Parathyroid adenoma (tissue), 2 donors: ENCODE data around the gene B3GNT9.

Experiments used
- H2AFZ ChIP-seq: fragments of 300-600 bp; sonication (generic); one replicate; pipeline ENCODE4 v1.7.0; 2017; ENCODE audit warnings: antibody characterized with exemption, mild to moderate bottlenecking
- H3K27ac ChIP-seq: fragments of 300-600 bp; sonication (generic); one replicate; pipeline ENCODE4 v1.7.0; 2017
- H3K27me3 ChIP-seq: fragments of 300-600 bp; sonication (generic); one replicate; pipeline ENCODE4 v1.7.0; 2017; ENCODE audit warnings: low read length; ENCODE audit not compliant: control insufficient read depth, insufficient read depth
- H3K36me3 ChIP-seq: fragments of 300-600 bp; sonication (generic); one replicate; pipeline ENCODE4 v1.7.0; 2017; ENCODE audit warnings: low read length; ENCODE audit not compliant: control insufficient read depth, insufficient read depth
- H3K4me1 ChIP-seq: fragments of 300-600 bp; sonication (generic); one replicate; pipeline ENCODE4 v1.7.0; 2017; ENCODE audit warnings: control low read depth
- H3K4me2 ChIP-seq: fragments of 300-600 bp; sonication (generic); one replicate; pipeline ENCODE4 v1.7.0; 2017; ENCODE audit warnings: low read length
- H3K4me3 ChIP-seq: fragments of 300-600 bp; sonication (generic); one replicate; pipeline ENCODE4 v1.7.0; 2017; ENCODE audit warnings: low read depth, low read length
- H3K79me2 ChIP-seq: fragments of 300-600 bp; sonication (generic); one replicate; pipeline ENCODE4 v1.7.0; 2017; ENCODE audit warnings: control low read depth
- H3K9ac ChIP-seq: fragments of 300-600 bp; sonication (generic); one replicate; pipeline ENCODE4 v1.7.0; 2017; ENCODE audit warnings: mild to moderate bottlenecking
- H3K9me3 ChIP-seq: fragments of 300-600 bp; sonication (generic); one replicate; pipeline ENCODE4 v1.7.0; 2017; ENCODE audit warnings: low read length; ENCODE audit not compliant: control insufficient read depth
- CTCF ChIP-seq: fragments of 300-600 bp; sonication (generic); IDR thresholded peaks from one replicate; pipeline ENCODE4 v1.7.0; 2017; ENCODE audit warnings: antibody characterized with exemption, mild to moderate bottlenecking
- donor health status: primary hyperparathyroidism.

Gene B3GNT9

GRCh38 chr16:67156143-67156844 is 5.5 kb upstream of the B3GNT9 start:
- no peak for TF ChIP-seq CTCF
- Histone ChIP-seq H3K9ac (no peak overlapping the region), H3K4me1 (peaks cover 6% of the 10 kb centered on the region)

DNA sequence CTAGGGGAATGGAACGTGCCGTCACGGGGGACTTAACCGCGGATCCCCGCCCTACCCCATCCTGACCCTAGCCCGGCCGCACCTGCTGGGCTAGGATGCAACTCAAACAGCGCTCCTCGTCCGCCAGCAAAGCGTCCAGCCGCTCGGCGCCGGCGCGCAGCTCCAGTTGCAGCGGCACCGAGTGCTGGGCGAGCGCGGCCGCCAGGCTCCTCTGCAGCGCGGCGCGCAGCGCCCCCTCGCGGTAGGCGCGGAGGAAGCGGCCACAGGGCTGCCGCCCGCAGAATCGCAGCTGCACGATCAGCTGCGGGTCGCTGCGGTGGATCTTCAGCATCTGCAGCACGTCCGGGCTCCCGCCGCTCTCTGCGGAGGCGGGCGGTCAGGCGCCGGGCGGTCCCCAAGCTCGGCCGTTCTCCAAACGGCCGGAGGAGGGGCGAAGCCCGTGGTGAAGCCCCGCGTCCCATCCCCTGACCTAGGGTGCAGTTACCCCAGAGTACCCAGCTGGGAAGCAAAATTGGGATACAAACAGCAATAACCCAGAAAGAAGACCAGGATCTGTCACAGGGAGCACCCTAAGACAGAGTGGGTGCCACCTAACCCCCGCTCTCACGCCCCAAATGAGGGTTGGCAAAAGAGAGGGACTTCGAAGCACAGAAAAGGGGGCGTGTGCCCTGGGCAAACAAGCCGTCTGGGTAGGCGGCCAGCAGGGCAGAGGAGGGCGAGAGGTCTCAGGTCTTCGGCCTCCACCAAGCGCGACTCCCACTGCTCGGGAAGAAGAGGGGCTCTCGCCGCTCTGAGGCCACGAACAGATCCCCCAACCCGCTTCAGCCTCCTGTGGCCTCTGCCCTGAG is 4.7 kb upstream of the B3GNT9 start:
- no peaks in the 10 kb centered on the region for H3K9me3 ChIP-seq
- H2AFZ ChIP-seq: peak overlapping the region; percentile 64
- no peaks in the 10 kb centered on the region for H3K79me2 ChIP-seq
- H3K27me3 ChIP-seq: no peaks in the 10 kb centered on the region
- H3K4me3 ChIP-seq: no peak overlapping the region
- H3K4me2 ChIP-seq: peak overlapping the region; percentile 69
- no peaks in the 10 kb centered on the region for H3K36me3 ChIP-seq
- no peak overlapping the region for H3K9ac ChIP-seq
- TF ChIP-seq CTCF: peak; percentile 97
- H3K4me1 ChIP-seq: peaks cover 8% of the 10 kb centered on the region
- H3K27ac ChIP-seq: no peak overlapping the region

More at GRCh38 chr16:67156143-67156844, 5.5 kb upstream of the B3GNT9 start:
- no peaks in the 10 kb centered on the region for H3K36me3 ChIP-seq
- H3K79me2 ChIP-seq: no peaks in the 10 kb centered on the region
- no peak overlapping the region for H2AFZ ChIP-seq
- H3K27me3 ChIP-seq: no peaks in the 10 kb centered on the region
- H3K4me2 ChIP-seq: no peak overlapping the region
- H3K27ac ChIP-seq: no peak overlapping the region
- no peaks in the 10 kb centered on the region for H3K9me3 ChIP-seq
- no peak overlapping the region for H3K4me3 ChIP-seq

DNA sequence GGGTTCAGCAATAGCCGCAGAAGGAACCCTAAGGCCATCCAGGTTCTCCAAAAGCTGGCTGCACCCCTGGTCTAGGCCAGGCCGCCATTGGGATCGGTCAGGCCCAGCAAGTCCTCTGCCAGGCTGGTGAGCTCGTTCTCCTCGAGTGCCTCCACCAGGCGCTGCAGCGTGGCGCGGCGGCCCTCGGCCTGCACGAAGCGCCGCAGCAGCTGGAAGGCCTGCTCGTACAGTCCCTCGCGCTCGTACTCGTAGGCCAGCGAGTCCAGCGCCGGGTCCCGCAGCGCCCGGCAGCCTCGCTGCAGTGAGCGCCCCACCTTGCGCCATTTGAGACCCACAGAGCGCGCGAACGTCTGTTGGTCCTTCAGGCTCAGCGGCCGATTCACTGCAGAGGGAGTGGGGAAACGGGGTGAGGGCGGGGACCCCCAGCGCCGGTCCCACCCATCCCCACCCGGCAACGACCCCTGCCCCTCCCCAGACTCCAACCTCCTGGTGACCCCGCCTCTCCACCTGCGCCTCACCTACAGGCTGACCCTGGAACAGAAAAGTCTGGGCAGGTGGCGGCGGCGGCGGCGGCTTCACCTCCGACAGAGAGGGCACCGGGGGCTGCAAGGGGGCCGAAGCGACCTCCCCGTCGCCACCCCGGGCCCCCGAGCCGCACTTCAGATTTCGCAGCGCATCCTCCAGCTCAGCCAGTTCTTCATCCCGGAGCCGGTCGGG is 3.9 kb upstream of the B3GNT9 start:
- H3K27me3 ChIP-seq: no peaks in the 10 kb centered on the region
- H3K4me3 ChIP-seq: no peak overlapping the region
- no peaks in the 10 kb centered on the region for H3K9me3 ChIP-seq
- H3K36me3 ChIP-seq: no peaks in the 10 kb centered on the region
- peaks cover 8% of the 10 kb centered on the region for H3K4me1 ChIP-seq
- no peak overlapping the region for H3K9ac ChIP-seq
- TF ChIP-seq CTCF: no peak
- peak overlapping the region; percentile 64 for H2AFZ ChIP-seq
- no peaks in the 10 kb centered on the region for H3K79me2 ChIP-seq
- H3K27ac ChIP-seq: no peak overlapping the region
- peak overlapping the region; percentile 69 for H3K4me2 ChIP-seq

DNA sequence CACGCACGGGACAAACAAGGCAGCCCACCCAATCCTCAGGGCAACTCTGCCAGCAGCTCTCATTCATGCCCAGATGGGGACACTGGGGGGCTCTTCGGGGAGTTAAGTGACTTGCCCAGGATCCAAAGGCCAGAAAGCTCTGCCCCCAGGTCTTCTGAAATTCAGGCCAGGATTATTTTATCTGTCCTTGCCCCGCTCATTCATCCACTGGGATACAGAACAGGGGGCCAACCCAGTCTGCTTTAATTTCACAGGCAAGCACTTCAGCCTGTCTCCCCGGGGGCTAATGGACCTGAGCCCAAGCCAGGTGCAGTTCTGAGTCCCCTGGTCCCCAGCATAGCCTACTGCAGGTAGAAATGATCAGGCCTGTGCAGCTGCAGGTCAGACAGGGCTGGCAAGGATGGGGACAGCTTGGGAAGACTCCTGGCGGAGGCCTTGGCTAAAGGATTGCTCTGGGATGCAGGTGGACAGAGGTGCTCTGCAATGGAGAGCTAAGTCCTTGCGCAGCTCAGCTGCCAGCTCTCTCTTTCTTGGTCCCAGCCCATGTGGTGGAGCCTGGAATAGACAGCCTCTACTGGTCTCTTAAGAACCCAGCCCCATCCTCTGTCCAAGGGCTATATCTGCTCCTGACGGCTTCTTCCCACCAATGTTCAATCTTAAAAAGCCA is 766 bp upstream of the B3GNT9 start:
- Histone ChIP-seq H2AFZ (peak overlapping the region; percentile 93), H3K4me1 (peaks cover 8% of the 10 kb centered on the region), H3K9ac (no peak overlapping the region), H3K4me3 (peak overlapping the region; percentile 65), H3K27me3 (no peaks in the 10 kb centered on the region), H3K4me2 (peak overlapping the region; percentile 93), H3K79me2 (no peaks in the 10 kb centered on the region), H3K9me3 (no peaks in the 10 kb centered on the region), H3K27ac (peak overlapping the region; percentile 72), H3K36me3 (no peaks in the 10 kb centered on the region)
- no peak for TF ChIP-seq CTCF
